T-cell (primary cell): ENCODE results near the gene TMEM242. TPM values are rescaled to one million over a fixed set of nuclear protein-coding genes. Genes with fewer than 3 reads are reported as not detected.

Experiments used
- ATAC-seq, 4 experiments: fragments of 200-7000 bp in 3 of 4; fragments of 150-1000 bp in 1 of 4; cut with Tn5 transposase; replicated peaks in 1 of 4; 1 replicate in 3 of 4; 2 replicates in 1 of 4; pipeline ENCODE4 v1.10.0; 2021; ENCODE audit warnings: moderate library complexity in 3 of 4, mild to moderate bottlenecking in 2 of 4, moderate number of reproducible peaks in 1 of 4
- CTCF ChIA-PET, 2 donors: fragments of 300-600 bp; sonication (Branson Sonifier 250); formaldehyde crosslinking; loops; one replicate each; lab custom pipeline; 2022; ENCODE audit warnings: antibody characterized with exemption in 2 of 2; lab: Charles Lee
- POLR2A ChIA-PET, 2 donors: fragments of 300-600 bp; sonication (Branson Sonifier 250); formaldehyde crosslinking; loops; one replicate each; lab custom pipeline; 2022; ENCODE audit warnings: antibody characterized with exemption in 2 of 2; lab: Charles Lee
- DNase-seq, 35 experiments: peaks; one replicate each; pipeline versions ENCODE4 v3.0.0 to v3.0.0-alpha.2; 2013 to 2023
- H3K27ac ChIP-seq: one replicate; pipeline ENCODE4 v1.5.1; 2013; ENCODE audit warnings: low read length
- H3K27me3 ChIP-seq, 2 experiments: replicated peaks in 1 of 2; 1 replicate in 1 of 2; 2 replicates in 1 of 2; pipeline versions ENCODE4 v1.6.1 to v1.7.0; 2013; ENCODE audit warnings: low read length in 1 of 2, mixed read lengths in 1 of 2; ENCODE audit not compliant: control insufficient read depth in 2 of 2, insufficient read depth in 2 of 2; ENCODE audit errors: extremely low read depth in 1 of 2
- H3K36me3 ChIP-seq, 2 donors: 1 replicate in 1 of 2; 2 replicates in 1 of 2; pipeline versions ENCODE4 v1.6.1 to v1.7.0; 2013; ENCODE audit warnings: low read length in 1 of 2; ENCODE audit not compliant: control insufficient read depth in 2 of 2, insufficient read depth in 1 of 2; ENCODE audit errors: extremely low read depth in 1 of 2
- H3K4me1 ChIP-seq, 2 experiments: 1 replicate in 1 of 2; 2 replicates in 1 of 2; pipeline versions ENCODE4 v1.6.1 to v1.7.0; 2013; ENCODE audit warnings: low read length in 2 of 2, mixed read lengths in 1 of 2; ENCODE audit not compliant: insufficient read depth in 2 of 2, control insufficient read depth in 1 of 2; ENCODE audit errors: extremely low read depth in 1 of 2
- H3K4me3 ChIP-seq, 2 donors: 1 replicate in 1 of 2; 2 replicates in 1 of 2; pipeline versions ENCODE4 v1.5.1 to v1.7.0; 2013; ENCODE audit warnings: mild to moderate bottlenecking in 2 of 2, low read length in 1 of 2, moderate library complexity in 1 of 2; ENCODE audit not compliant: control insufficient read depth in 1 of 2; ENCODE audit errors: extremely low read depth in 1 of 2
- H3K9me3 ChIP-seq: 2 replicates; pipeline ENCODE4 v1.7.0; 2013
- H3K27ac Mint-ChIP-seq, 2 donors: one replicate each; pipeline ENCODE4 v1.8.0; 2020 to 2021; ENCODE audit warnings: mild to moderate bottlenecking in 2 of 2, mixed read lengths in 2 of 2
- H3K27me3 Mint-ChIP-seq, 2 donors: one replicate each; pipeline ENCODE4 v1.8.0; 2021 to 2022; ENCODE audit warnings: mixed read lengths in 2 of 2
- H3K36me3 Mint-ChIP-seq: one replicate; pipeline ENCODE4 v1.8.0; 2021; ENCODE audit warnings: mixed read lengths
- H3K4me1 Mint-ChIP-seq, 3 donors: one replicate each; pipeline ENCODE4 v1.8.0; 2020 to 2022; ENCODE audit warnings: mixed read lengths in 3 of 3, mild to moderate bottlenecking in 1 of 3
- H3K4me3 Mint-ChIP-seq, 3 donors: one replicate each; pipeline ENCODE4 v1.8.0; 2020 to 2022; ENCODE audit warnings: mild to moderate bottlenecking in 3 of 3, mixed read lengths in 3 of 3, moderate library complexity in 3 of 3
- H3K9me3 Mint-ChIP-seq, 3 donors: one replicate each; pipeline ENCODE4 v1.8.0; 2020 to 2022; ENCODE audit warnings: mixed read lengths in 3 of 3
- WGBS: methylation state at CpG from one replicate; pipeline ENCODE4 v1.1.5; 2013; ENCODE audit warnings: missing lambda C conversion rate; ENCODE audit not compliant: insufficient coverage; 5-methylcytosine and 5-hydroxymethylcytosine counted together
- total RNA-seq, 35 experiments: library from RNA in 6 of 35; stranded (reverse) in 6 of 35; fragments of 120-200 nt in 1 of 35; gene quantifications; one replicate each; pipeline versions ENCODE4 v1.2.1 to v1.2.4 and lab custom pipeline; 2013 to 2026

The TMEM242 gene
- total RNA-seq, 5 donors from 2014 or later (not counting 1 experiment from before 2014, with no cell fraction given): 10.3 to 17.9 (median 12.9) TPM

- Histone ChIP-seq H3K27me3 (peaks cover 0 to 17% of the 10 kb centered on the region in 2 experiments), H3K9me3 (no peaks in the 10 kb centered on the region), H3K36me3 (no peaks in the 10 kb centered on the region), H3K4me1 (peaks cover 0 to 21% of the 10 kb centered on the region in 2 experiments), H3K27ac (no peak overlapping the region), H3K4me3 (no peak overlapping the region)
- ATAC-seq: no peak
- 93% methylated on average over 8 of the region's 16 CpGs for WGBS
- CTCF ChIA-PET: interaction anchor here in 1 of 2 donors (0.7 kb wide), 1 partner anchor 173 kb away, joined by 9 read pairs; no protein-coding TSS in a partner anchor
- no peak for DNase-seq
- POLR2A ChIA-PET: no interaction called here
- Mint-ChIP-seq H3K27me3 (peaks cover 6 to 9% of the 10 kb centered on the region in 2 donors), H3K4me3 (no peak overlapping the region), H3K9me3 (no peaks in the 10 kb centered on the region), H3K36me3 (no peaks in the 10 kb centered on the region), H3K4me1 (peaks cover 0 to 25% (median 9%) of the 10 kb centered on the region in 3 donors), H3K27ac (no peak overlapping the region)
Observed at GRCh38 chr6:157260735-157261410, 62.4 kb downstream of the TMEM242 start.

GRCh38 chr6:157259443-157259842 is 63.9 kb downstream of the TMEM242 start:
- peaks cover 12 to 13% of the 10 kb centered on the region in 2 donors for H3K27me3 Mint-ChIP-seq
- 98% methylated on average over 6 of the region's 9 CpGs for WGBS
- H3K4me3 Mint-ChIP-seq: no peak overlapping the region
- peak overlapping the region; percentile 34 to 73 for H3K27ac Mint-ChIP-seq
- no peaks in the 10 kb centered on the region for H3K36me3 Mint-ChIP-seq
- Histone ChIP-seq H3K4me1 (peaks cover 0 to 21% of the 10 kb centered on the region in 2 experiments), H3K4me3 (no peak overlapping the region), H3K27me3 (peaks cover 0 to 22% of the 10 kb centered on the region in 2 experiments), H3K27ac (no peak overlapping the region), H3K9me3 (no peaks in the 10 kb centered on the region), H3K36me3 (no peaks in the 10 kb centered on the region)
- CTCF ChIA-PET: no interaction called here
- no peaks in the 10 kb centered on the region for H3K9me3 Mint-ChIP-seq
- DNase-seq: no peak
- ATAC-seq: no peak
- peaks cover 0 to 27% (median 9%) of the 10 kb centered on the region in 3 donors for H3K4me1 Mint-ChIP-seq
- POLR2A ChIA-PET: no interaction called here

- H3K4me1 ChIP-seq: peaks cover 0 to 21% of the 10 kb centered on the region in 2 experiments
- peaks cover 0 to 31% (median 14%) of the 10 kb centered on the region in 3 donors for H3K4me1 Mint-ChIP-seq
- no peaks in the 10 kb centered on the region for H3K9me3 ChIP-seq
- peaks cover 0 to 22% of the 10 kb centered on the region in 2 experiments for H3K27me3 ChIP-seq
- ATAC-seq (peak; percentile 55 to 85 (median 73)), DNase-seq (peak in 20 of 35 experiments; percentile 13 to 50 (median 28))
- H3K9me3 Mint-ChIP-seq: no peaks in the 10 kb centered on the region
- CTCF ChIA-PET: no interaction called here
- WGBS: 65% methylated on average over 6 of the region's 11 CpGs
- H3K36me3 ChIP-seq: no peaks in the 10 kb centered on the region
- H3K4me3 Mint-ChIP-seq: no peak overlapping the region
- POLR2A ChIA-PET: no interaction called here
- peak overlapping the region; percentile 34 to 39 for H3K27ac Mint-ChIP-seq
- no peak overlapping the region for H3K27ac ChIP-seq
- no peak overlapping the region for H3K4me3 ChIP-seq
- peaks cover 13 to 15% of the 10 kb centered on the region in 2 donors for H3K27me3 Mint-ChIP-seq
- H3K36me3 Mint-ChIP-seq: no peaks in the 10 kb centered on the region
Observed at GRCh38 chr6:157258878-157259277, 64.4 kb downstream of the TMEM242 start.

GRCh38 chr6:157255079-157255478 is 68.2 kb downstream of the TMEM242 start:
- ATAC-seq: no peak
- Mint-ChIP-seq H3K27me3 (peaks cover 13 to 15% of the 10 kb centered on the region in 2 donors), H3K4me1 (peaks cover 0 to 30% (median 14%) of the 10 kb centered on the region in 3 donors), H3K9me3 (no peaks in the 10 kb centered on the region), H3K4me3 (no peak overlapping the region), H3K27ac (no peak overlapping the region), H3K36me3 (no peaks in the 10 kb centered on the region)
- H3K36me3 ChIP-seq: no peaks in the 10 kb centered on the region
- no peak overlapping the region for H3K4me3 ChIP-seq
- 93% methylated on average over 3 of the region's 3 CpGs for WGBS
- H3K27me3 ChIP-seq: peaks cover 0 to 30% of the 10 kb centered on the region in 2 experiments
- ChIA-PET POLR2A (no interaction called here), CTCF (no interaction called here)
- H3K9me3 ChIP-seq: no peaks in the 10 kb centered on the region
- H3K27ac ChIP-seq: no peak overlapping the region
- H3K4me1 ChIP-seq: peaks cover 0 to 26% of the 10 kb centered on the region in 2 experiments
- DNase-seq: no peak

GRCh38 chr6:157254538-157254937 is 68.8 kb downstream of the TMEM242 start:
- 78% methylated on average over 1 of the region's 3 CpGs for WGBS
- DNase-seq: no peak
- peaks cover 0 to 33% of the 10 kb centered on the region in 2 experiments for H3K27me3 ChIP-seq
- no peaks in the 10 kb centered on the region for H3K36me3 Mint-ChIP-seq
- H3K4me3 Mint-ChIP-seq: no peak overlapping the region
- CTCF ChIA-PET: no interaction called here
- H3K9me3 ChIP-seq: no peaks in the 10 kb centered on the region
- no peak for ATAC-seq
- POLR2A ChIA-PET: no interaction called here
- H3K4me3 ChIP-seq: no peak overlapping the region
- H3K27ac Mint-ChIP-seq: no peak overlapping the region
- peaks cover 0 to 23% of the 10 kb centered on the region in 2 experiments for H3K4me1 ChIP-seq
- H3K9me3 Mint-ChIP-seq: no peaks in the 10 kb centered on the region
- peaks cover 13 to 15% of the 10 kb centered on the region in 2 donors for H3K27me3 Mint-ChIP-seq
- H3K36me3 ChIP-seq: no peaks in the 10 kb centered on the region
- no peak overlapping the region for H3K27ac ChIP-seq
- H3K4me1 Mint-ChIP-seq: peaks cover 0 to 25% (median 12%) of the 10 kb centered on the region in 3 donors

- H3K36me3 Mint-ChIP-seq: no peaks in the 10 kb centered on the region
- H3K9me3 Mint-ChIP-seq: peaks cover 0 to under 1% (median 0%) of the 10 kb centered on the region in 3 donors
- ChIA-PET POLR2A (no interaction called here), CTCF (interaction anchor here in 1 of 2 donors (0.5 kb wide), 1 partner anchor 151 kb away, joined by 4 read pairs; no protein-coding TSS in a partner anchor)
- Histone ChIP-seq H3K27me3 (peaks cover 0 to 37% of the 10 kb centered on the region in 2 experiments), H3K4me3 (no peak overlapping the region), H3K4me1 (peaks cover 0 to 15% of the 10 kb centered on the region in 2 experiments), H3K27ac (no peak overlapping the region), H3K9me3 (no peaks in the 10 kb centered on the region), H3K36me3 (no peaks in the 10 kb centered on the region)
- peaks cover 13 to 15% of the 10 kb centered on the region in 2 donors for H3K27me3 Mint-ChIP-seq
- H3K4me1 Mint-ChIP-seq: peaks cover 0 to 17% (median 5%) of the 10 kb centered on the region in 3 donors
- H3K27ac Mint-ChIP-seq: no peak overlapping the region
- H3K4me3 Mint-ChIP-seq: no peak overlapping the region
- ATAC-seq (no peak), DNase-seq (no peak)
- 78% methylated on average over 1 of the region's 7 CpGs for WGBS
Observed at GRCh38 chr6:157253699-157254098, 69.6 kb downstream of the TMEM242 start.
